ENCODE results near the gene CAST.

DNA sequence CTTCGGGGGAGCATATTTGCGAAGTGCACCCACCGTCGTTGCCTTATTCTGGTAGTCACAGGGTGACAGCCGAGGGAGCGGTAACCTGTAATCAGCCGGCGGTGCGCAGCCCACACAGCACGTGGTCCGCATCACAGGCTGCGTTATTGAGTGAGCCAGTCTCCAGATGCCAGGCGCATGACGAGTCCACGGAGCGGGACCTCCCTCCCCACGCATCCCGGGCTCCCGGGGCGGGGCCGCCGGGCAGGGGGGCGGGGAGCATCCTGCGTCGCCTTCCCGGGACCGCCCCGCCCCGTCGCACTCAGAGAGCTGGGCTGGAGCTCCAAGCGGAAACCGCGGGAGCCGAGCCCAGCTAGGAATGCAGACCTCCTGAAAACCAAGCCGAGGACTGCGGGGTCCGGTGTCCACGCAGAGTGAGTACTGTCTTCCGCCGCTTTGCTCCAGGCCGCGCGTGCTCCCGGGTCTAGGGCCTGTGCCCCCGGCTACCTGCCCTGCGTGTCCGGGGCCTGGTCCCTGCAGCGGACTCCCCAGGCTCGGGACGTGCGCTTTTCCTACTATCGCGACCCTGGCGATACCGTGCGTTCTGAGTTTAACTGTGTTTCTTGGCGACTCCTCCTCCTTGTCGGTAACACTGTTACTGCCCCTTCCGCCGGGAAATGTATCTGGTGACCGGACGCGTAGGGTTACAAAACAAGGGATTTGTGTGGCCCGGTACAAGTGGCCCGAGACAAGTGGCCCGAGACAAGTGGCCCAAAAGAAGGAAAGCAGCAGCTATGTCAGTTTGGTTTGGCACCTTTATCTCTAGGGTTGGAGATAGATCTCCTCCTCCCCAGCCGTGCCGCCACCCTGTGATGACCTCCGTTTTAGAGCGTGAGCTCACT is 40.6 kb downstream of the CAST start:
- TF ChIP-seq CTCF (IDR thresholded peaks at IDR 0.05; ENCODE audit: extremely low read depth in 1 of 2, insufficient read depth in 1 of 2, low read depth in 1 of 2, low read length in 2 of 2) (no peak), EZH2 (IDR thresholded peaks at IDR 0.05; ENCODE audit: borderline replicate concordance, low read depth, low read length, severe bottlenecking) (no peak), POLR2A (IDR thresholded peaks at IDR 0.05; ENCODE audit: low read depth, low read length) (peak; percentile 80), POLR2AphosphoS5 (IDR thresholded peaks at IDR 0.05; ENCODE audit: insufficient read depth, low read depth, low read length) (peak; percentile 67), GATA2 (IDR thresholded peaks at IDR 0.05; ENCODE audit: insufficient read depth, insufficient read length, low read depth, low read length) (no peak), MAX (IDR thresholded peaks at IDR 0.05; ENCODE audit: insufficient read depth, insufficient read length) (peak; percentile 97), FOS (IDR thresholded peaks at IDR 0.05; ENCODE audit: borderline replicate concordance, insufficient read depth, low read length) (peak; percentile 19)

All from endothelial cell of umbilical vein (primary cell).